Eye (tissue), 1 donor: Measurements from ENCODE around the gene NEDD4L.
"Not testable (repeated sequence)": the region's sequence is repeated elsewhere in the genome, so short reads cannot be mapped to it uniquely, and the experiment has no call there.

Source experiments
- DNase-seq: peaks from one replicate; pipeline ENCODE4 v3.0.0-alpha.2; 2015

NEDD4L gene

GRCh38 chr18:58272779-58273435, 228.9 kb downstream of the NEDD4L start:
- no peak for DNase-seq

GRCh38 chr18:58275176-58275575, 231.2 kb downstream of the NEDD4L start:
- DNase-seq, result no peak

DNA sequence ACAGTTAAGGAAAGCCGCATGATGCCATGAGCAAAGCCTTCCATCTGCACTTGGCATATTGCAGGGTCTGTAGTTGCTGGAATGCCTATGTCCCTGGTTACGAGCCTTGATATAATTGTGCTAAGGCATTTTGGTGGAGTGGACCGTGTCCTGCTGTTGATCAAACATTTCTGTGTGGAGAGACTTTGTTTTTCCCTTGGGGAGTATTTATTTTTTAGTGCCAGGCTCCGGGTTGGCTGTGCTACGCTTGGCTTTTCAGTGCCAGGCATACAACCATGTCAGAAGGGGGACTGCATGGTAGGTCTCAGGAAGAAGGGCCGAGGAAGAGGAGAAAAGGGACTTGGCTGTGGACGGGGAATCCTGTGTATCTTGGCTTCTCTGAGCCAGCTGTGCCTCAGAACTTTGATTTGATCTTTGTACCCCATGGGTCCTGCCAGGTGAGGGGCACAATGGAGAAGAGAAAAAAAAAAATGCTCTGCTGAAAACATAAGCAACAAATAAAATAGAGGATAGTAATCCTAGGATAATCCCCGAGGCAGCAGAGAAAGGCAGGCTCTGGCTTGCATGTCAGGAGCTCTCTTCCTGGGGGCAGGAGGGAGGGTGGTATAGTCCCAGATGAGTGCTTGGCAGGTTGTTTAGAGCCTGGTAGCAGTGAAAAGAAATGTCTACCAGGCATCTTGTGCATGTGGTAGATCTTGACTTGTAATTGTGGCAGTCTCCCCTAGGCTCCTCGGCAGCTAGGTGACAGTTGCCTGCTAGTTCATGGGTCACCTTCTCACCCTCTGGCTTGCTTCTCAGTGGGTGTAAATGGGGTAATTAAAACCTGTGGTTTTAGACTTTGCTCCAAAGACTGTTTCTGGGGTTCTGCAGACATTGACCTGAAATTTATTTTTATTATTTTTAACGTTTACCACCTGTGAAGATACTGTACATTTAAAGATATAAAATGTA, 233.0 kb downstream of the NEDD4L start:
- DNase-seq, result no peak

DNA sequence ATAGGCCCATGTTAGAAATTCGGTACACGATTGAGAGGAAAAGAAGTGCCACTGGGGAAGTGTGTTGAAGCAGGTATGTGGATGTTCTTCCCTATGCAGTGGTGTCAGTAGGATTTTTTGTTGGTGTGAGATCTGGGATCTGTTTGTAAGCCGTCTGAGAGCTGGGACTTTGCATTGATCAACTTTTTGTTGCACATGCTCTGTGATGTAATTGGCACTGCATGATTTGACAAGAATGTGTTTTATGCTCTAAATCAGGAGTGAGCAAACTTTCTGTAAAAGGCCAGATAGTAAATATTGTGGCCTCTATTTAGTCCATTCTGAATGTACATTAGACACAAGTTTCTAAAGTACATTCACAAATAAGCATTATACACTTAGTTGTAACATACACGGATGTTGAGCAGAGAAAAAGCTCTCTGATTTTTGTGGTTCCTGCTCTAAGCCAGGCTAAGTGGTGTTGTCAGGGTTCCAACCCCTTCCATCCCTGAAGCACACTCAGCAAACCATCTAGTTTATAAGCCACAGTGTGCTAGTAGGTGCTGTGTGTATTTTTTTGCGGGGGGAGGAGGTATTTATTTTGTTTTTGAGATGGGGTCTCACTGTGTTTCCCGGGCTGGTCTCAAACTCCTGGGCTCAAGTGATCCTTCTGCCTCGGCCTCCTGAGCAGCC, 235.6 kb downstream of the NEDD4L start:
- no peak for DNase-seq

DNA sequence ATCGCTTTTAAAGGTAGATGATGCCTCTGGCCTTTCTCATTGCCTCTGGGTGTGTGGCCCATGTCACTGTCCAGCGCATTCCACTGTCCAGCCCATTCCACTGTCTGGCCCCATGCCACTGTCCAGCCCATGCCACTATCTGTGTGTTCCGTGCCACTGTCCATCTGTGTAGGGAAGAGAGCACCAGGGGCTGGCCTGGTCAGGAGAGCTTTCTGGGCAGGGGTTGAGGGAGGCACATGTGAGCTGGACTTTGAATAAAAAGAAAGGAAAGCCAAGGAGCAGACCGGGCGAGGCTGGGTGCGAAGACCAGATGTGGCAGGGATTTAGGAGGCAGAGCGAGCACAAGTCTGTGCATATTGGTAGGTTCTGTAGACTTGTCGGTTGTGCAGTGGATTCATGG, 236.2 kb downstream of the NEDD4L start:
- DNase-seq, result no peak

- DNase-seq, result not testable (repeated sequence)
Measured at GRCh38 chr18:58282872-58283271, 238.8 kb downstream of the NEDD4L start.

- DNase-seq, result no peak
Measured at GRCh38 chr18:58284699-58285448, 240.8 kb downstream of the NEDD4L start.

DNA sequence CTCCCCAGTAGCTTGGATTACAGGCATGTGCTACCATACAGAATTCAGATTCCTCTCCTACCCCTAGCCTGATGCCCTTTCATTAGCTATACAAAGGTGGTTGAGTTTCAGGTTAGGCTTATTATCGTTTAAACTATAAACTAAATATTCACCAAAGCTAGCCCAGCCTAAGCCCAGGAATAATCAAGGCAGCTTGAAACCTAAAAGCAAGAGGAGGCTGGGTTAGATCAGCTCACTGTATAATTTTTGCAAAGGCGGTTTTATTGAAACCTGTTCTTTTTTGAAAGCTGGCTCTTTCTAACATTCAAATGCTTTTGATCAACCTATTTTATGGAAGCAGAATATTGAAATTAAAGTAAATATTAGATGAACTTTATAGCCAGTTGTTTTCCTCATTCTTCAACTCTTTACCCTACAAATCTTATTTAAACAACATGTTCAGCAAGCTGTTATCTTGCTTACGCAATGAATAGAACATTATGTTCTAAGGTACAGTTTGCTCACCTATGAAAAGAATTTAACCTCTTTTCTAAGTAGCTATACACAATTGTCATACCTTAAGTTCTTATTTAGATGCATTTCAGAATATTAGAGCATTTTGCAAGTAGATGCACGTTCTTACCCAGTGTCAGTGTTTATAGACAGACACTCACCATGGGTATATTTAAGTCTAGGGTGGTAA, 241.6 kb downstream of the NEDD4L start:
- no peak for DNase-seq

DNA sequence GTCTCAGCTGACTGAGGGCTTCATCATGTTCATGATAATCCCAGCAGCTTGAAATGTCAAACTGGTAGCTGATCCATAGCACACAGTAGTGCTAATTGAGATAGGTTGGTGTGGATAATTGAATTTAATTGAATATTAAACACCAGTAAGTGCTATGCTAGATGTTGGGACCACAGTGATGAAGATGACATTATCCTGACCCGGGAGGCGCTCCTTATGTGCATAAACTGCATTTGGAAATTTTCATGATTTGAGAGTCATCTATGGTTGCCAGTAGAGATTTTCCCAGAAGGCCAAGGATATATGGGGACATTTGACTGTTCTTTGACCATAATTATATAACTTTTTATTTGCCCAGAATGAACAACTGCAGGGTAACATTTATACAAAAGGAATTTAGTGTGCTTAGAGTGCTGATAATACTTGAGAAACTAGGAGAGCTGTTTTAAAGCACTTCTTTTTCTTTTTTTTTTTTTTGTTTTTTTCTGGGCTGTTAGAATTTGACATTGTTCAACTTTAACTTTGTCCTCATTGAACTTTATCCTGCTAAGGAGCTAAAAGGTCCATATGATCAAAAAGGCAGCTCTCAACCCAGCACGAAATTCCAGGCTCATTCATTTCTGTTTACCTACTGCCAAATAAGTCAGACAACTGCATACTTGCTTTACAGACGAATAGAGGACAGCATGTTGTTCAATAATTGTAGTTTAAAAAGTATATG, 242.8 kb downstream of the NEDD4L start:
- DNase-seq, result no peak

DNA sequence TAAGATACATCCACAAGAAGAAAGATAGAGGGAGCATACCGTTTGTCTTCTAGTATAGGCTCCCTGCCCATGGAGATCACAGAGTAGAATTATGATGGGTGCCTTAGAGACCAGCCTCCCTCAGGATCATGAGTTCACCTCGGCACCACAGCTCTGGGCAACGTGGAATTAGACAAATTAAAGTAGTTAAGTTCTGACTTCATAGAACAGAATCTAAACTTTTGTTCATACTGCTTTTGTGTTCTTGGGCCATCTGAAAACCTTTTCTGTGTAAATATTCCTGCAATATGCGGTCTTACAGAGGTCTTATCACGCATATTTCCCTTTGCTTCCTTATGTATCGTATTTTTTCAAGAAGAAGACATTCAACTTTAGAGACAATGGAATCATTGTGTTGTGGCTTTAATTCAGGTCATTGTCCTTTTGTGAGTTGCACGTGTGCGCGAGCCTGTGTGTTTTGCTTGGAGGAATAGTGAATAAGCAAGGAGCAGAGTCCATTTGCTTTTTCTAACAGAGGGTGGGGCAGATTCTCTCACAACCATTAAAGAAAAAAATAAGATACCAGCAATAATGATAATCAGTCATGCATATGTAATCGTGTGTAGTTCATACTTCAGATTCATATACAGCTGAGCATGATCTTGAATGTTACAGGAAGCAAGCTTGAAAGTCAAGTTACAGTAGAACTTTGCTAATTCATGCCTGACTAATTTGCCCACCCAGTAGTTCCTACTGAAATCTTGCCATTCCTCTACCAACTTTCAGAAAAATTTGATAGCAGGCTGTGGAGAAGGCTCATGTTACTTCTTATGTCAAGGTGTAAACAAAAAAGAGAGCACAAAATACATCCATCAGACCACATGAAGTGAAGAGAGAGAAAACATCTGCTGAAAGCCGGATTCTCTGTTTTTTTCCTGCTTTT, 243.6 kb downstream of the NEDD4L start:
- DNase-seq, result peak; percentile 73

GRCh38 chr18:58288921-58289797, 245.1 kb downstream of the NEDD4L start:
- peak; percentile 45 for DNase-seq

DNA sequence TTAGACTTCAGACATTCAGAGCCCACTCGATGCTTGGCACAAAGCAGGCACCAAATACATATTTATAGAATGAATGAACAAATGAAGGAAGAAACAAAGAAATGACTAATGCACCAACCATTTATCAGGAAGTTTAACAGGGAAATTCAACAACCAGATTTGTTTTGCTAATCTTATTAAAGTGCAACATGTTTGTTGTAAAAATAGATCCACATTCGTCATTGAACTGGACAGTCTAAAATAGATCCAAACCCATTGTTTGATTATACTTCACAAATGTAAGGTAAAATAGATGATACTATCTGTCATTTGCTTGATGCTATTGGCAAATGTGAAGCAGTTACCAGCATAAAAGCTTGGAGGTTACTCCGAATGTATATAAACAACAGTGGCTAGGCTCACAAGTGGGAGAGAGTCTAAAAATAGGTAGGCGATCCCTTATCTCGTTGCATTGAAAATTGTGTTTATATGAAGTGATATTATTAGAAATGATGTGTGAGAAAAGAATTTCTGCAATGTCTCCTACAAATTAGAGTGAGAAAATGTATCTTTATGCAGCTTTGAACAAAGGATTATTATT, 246.2 kb downstream of the NEDD4L start:
- no peak for DNase-seq

DNA sequence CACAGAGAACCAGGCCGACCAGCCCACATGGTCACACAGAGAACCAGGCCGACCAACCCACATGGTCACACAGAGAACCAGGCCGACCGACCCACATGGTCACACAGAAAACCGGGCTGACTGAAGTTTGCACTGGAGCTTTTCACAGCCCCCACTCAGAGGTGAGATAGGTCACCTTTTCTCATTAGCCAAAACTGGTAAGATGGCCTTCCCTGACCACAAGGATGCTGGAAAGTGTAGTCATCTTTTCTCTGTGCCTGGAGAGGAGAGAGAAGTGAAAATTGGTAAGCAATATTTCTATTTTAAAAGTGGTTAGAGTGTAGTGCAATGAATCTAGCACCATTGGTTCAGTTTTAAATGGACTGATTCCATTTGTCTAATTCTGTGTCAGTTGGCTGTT, 247.1 kb downstream of the NEDD4L start:
- no peak for DNase-seq

GRCh38 chr18:58292638-58293037, 248.6 kb downstream of the NEDD4L start:
- no peak for DNase-seq

DNA sequence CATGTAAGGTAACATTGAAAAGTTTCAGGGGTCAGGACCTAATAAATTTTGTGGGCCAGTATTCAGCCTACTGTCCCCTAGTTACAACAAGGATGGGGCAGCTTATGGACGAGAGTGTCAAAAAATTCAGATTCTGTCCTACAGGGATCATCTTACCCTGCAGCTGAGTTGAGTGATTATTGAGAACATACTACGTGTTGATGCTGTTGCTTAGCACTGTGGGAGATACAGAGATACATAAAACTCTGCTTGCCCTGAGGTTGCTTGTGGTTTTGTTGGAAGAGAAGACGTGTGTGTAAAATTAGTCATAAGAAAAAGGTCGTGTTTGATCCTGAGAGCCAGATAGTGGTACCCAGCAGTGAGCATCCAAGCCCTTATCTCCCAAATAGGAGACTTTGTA, 253.2 kb downstream of the NEDD4L start:
- no peak for DNase-seq

- no peak for DNase-seq
Measured at GRCh38 chr18:58298251-58299134, 254.5 kb downstream of the NEDD4L start.

DNA sequence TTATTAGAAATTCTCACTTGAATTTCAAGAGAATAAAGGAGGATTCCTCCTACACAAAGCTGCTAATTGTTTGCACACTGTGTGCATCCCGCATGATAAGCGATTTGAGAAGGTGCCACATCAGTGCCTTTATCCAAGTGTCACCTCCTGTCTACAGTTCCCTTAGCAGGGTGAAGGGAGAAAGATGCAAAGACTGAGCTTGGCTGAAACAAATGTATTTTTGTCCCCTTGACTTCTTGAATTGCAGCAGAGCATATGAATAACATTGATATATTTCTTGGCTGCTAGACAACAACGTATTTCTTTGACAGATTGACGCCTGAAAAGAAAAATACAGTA, 255.1 kb downstream of the NEDD4L start:
- no peak for DNase-seq

GRCh38 chr18:58299936-58300335, 255.9 kb downstream of the NEDD4L start:
- no peak for DNase-seq
